Stimulated activated CD4-positive, alpha-beta T cell treated with anti-CD3 and anti-CD28 coated beads, Interleukin-1b, Interleukin-23, amount 100 ng/mL, for 1 hour (primary cell): ENCODE measurements around the gene PRKAG2.

Experiments
- DNase-seq, 2 donors: peaks; one replicate each; pipeline ENCODE4 v3.0.0-alpha.2; 2020; ENCODE audit warnings: low read depth in 2 of 2

The PRKAG2 gene

GRCh38 chr7:151900986-151901621 lies 24.2 kb upstream of the PRKAG2 start:
- DNase-seq: no peak

- no peak for DNase-seq
Observed at GRCh38 chr7:151900591-151900985, 23.7 kb upstream of the PRKAG2 start.

GRCh38 chr7:151899513-151900360 lies 22.8 kb upstream of the PRKAG2 start:
- DNase-seq: no peak

- no peak for DNase-seq
Observed at GRCh38 chr7:151897951-151898686, 21.2 kb upstream of the PRKAG2 start.

GRCh38 chr7:151897161-151897731 lies 20.3 kb upstream of the PRKAG2 start:
- DNase-seq: no peak

- no peak for DNase-seq
Observed at GRCh38 chr7:151896486-151896885, 19.6 kb upstream of the PRKAG2 start.

GRCh38 chr7:151896086-151896485 lies 19.2 kb upstream of the PRKAG2 start:
- DNase-seq: no peak

- no peak for DNase-seq
Observed at GRCh38 chr7:151895631-151896031, 18.7 kb upstream of the PRKAG2 start.

- no peak for DNase-seq
Observed at GRCh38 chr7:151895008-151895630, 18.2 kb upstream of the PRKAG2 start.

- DNase-seq: no peak
Observed at GRCh38 chr7:151894111-151895007, 17.4 kb upstream of the PRKAG2 start.

GRCh38 chr7:151893405-151893923 lies 16.5 kb upstream of the PRKAG2 start:
- no peak for DNase-seq

GRCh38 chr7:151891753-151892152 lies 14.8 kb upstream of the PRKAG2 start:
- no peak for DNase-seq

GRCh38 chr7:151891182-151891581 lies 14.3 kb upstream of the PRKAG2 start:
- DNase-seq: no peak

GRCh38 chr7:151890355-151891004 lies 13.6 kb upstream of the PRKAG2 start:
- no peak for DNase-seq

- DNase-seq: no peak
Observed at GRCh38 chr7:151889406-151890354, 12.8 kb upstream of the PRKAG2 start.

GRCh38 chr7:151888079-151889067 lies 11.5 kb upstream of the PRKAG2 start:
- DNase-seq: no peak

- DNase-seq: no peak
Observed at GRCh38 chr7:151886783-151887182, 9.9 kb upstream of the PRKAG2 start.

GRCh38 chr7:151885202-151885580 lies 8.3 kb upstream of the PRKAG2 start:
- no peak for DNase-seq
